A673 (cell line): ENCODE data around the gene PAGR1. TPM values are rescaled to one million over a fixed set of nuclear protein-coding genes. Genes with fewer than 3 reads are reported as not detected.
A peak's percentile ranks its signal among the peaks of the same experiment; 100 is the strongest.

Source experiments
- BruUV-seq: library from RNA; stranded (reverse); fragments of 400-500 nt; replicated peaks from 2 replicates; lab custom pipeline; 2021; lab: Mats Ljungman, UMichigan
- CTCF ChIA-PET: fragments of 300-600 bp; sonication (Branson Sonifier 250); formaldehyde crosslinking; loops from one replicate; lab custom pipeline; 2022; ENCODE audit warnings: antibody characterized with exemption; lab: Charles Lee
- POLR2A ChIA-PET: fragments of 300-600 bp; sonication (Branson Sonifier 250); formaldehyde crosslinking; loops from one replicate; lab custom pipeline; 2022; ENCODE audit warnings: antibody characterized with exemption; ENCODE audit not compliant: low non-redundant PET; lab: Charles Lee
- DNase-seq: peaks from one replicate; pipeline ENCODE4 v3.0.0-alpha.2; 2015; ENCODE audit warnings: low spot score
- H3K27ac ChIP-seq: fragments of 200-600 bp; sonication (generic); 2 replicates; pipeline ENCODE4 v1.5.1; 2016; ENCODE audit warnings: mixed run types, low read depth, mild to moderate bottlenecking, mixed read lengths, antibody characterized with exemption, low read length; ENCODE audit not compliant: poor library complexity, severe bottlenecking
- H3K27me3 ChIP-seq: fragments of 200-600 bp; sonication (generic); replicated peaks from 2 replicates; pipeline ENCODE4 v1.6.1; 2017; ENCODE audit warnings: mixed run types, low read depth, mild to moderate bottlenecking, mixed read lengths, antibody characterized with exemption, low read length; ENCODE audit not compliant: insufficient read depth, poor library complexity
- H3K36me3 ChIP-seq: fragments of 200-600 bp; sonication (generic); 2 replicates; pipeline ENCODE4 v1.6.1; 2016; ENCODE audit warnings: mixed run types, mild to moderate bottlenecking, mixed read lengths, antibody characterized with exemption, low read length; ENCODE audit not compliant: insufficient read depth, poor library complexity, severe bottlenecking
- H3K4me1 ChIP-seq: fragments of 200-600 bp; sonication (generic); 2 replicates; pipeline ENCODE4 v1.6.1; 2017; ENCODE audit warnings: mixed run types, mild to moderate bottlenecking, mixed read lengths, antibody characterized with exemption, low read length; ENCODE audit not compliant: insufficient read depth, poor library complexity, severe bottlenecking
- H3K4me3 ChIP-seq: fragments of 200-600 bp; sonication (generic); 2 replicates; pipeline ENCODE4 v1.5.1; 2016; ENCODE audit warnings: low read depth, mixed run types, mild to moderate bottlenecking, mixed read lengths, low read length; ENCODE audit not compliant: poor library complexity, severe bottlenecking
- H3K9me3 ChIP-seq: fragments of 200-600 bp; sonication (generic); 2 replicates; pipeline ENCODE4 v1.6.1; 2016; ENCODE audit warnings: mixed run types, low read depth, mild to moderate bottlenecking, mixed read lengths, antibody characterized with exemption, low read length; ENCODE audit not compliant: poor library complexity, severe bottlenecking
- EZH2 ChIP-seq: fragments of 200-600 bp; sonication (generic); IDR thresholded peaks from 2 replicates; pipeline ENCODE4 v1.6.1; 2017; ENCODE audit warnings: borderline replicate concordance, low read depth, mild to moderate bottlenecking, mixed read lengths, antibody characterized with exemption, low read length; ENCODE audit not compliant: poor library complexity, severe bottlenecking
- intact Hi-C: fragments of 100-400 bp; cut with micrococcal nuclease; formaldehyde crosslinking; loops from one replicate; pipeline ENCODE4 v1.10.0; 2022; ENCODE audit not compliant: unreplicated experiment
- total RNA-seq: library from RNA; stranded (reverse); gene quantifications from 2 replicates; pipeline ENCODE4 v1.2.3, GENCODE V29; 2021
- TF ChIP-seq, protein P1 (sequence below): fragments of 300-800, 200-600 bp; sonication (generic); conservative IDR thresholded peaks from 2 replicates; pipeline ENCODE4 v1.5.1; 2017; ENCODE audit warnings: low read depth, mild to moderate bottlenecking, antibody characterized with exemption, low read length, moderate library complexity, mixed read lengths

Gene PAGR1
- total RNA-seq, 1 experiment from 2014 or later, result 47.4 TPM

DNA sequence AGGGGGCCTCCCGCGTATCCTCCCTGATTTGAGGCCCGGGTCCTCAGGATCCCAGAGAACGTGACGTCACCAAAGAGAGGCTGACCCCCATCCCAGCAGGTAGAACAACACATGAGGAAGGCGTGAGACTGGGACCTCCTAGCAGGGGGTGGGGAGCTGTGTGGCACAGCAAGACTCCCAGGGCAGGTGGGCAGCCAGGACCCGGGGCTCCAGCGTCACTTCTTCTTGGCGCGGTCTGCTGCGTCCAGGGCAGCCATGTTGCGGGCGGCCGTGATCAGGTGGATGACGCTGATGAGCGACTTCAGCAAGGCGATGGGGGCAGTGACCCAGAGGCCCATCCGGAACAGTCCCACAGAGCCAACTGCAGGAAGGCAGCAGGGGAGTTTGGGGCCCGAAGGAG is 43.0 kb downstream of the PAGR1 start:
- Histone ChIP-seq H3K4me1 (peaks cover 4% of the 10 kb centered on the region), H3K9me3 (no peaks in the 10 kb centered on the region), H3K4me3 (no peak overlapping the region), H3K27me3 (no peaks in the 10 kb centered on the region), H3K36me3 (peaks cover 12% of the 10 kb centered on the region), H3K27ac (no peak overlapping the region)
- DNase-seq, result no peak
- BruUV-seq, result no TSS peak
- TF ChIP-seq EZH2, result no peak
- TF ChIP-seq, protein P1, sequence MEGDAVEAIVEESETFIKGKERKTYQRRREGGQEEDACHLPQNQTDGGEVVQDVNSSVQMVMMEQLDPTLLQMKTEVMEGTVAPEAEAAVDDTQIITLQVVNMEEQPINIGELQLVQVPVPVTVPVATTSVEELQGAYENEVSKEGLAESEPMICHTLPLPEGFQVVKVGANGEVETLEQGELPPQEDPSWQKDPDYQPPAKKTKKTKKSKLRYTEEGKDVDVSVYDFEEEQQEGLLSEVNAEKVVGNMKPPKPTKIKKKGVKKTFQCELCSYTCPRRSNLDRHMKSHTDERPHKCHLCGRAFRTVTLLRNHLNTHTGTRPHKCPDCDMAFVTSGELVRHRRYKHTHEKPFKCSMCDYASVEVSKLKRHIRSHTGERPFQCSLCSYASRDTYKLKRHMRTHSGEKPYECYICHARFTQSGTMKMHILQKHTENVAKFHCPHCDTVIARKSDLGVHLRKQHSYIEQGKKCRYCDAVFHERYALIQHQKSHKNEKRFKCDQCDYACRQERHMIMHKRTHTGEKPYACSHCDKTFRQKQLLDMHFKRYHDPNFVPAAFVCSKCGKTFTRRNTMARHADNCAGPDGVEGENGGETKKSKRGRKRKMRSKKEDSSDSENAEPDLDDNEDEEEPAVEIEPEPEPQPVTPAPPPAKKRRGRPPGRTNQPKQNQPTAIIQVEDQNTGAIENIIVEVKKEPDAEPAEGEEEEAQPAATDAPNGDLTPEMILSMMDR, result no peak
- ChIA-PET POLR2A (no interaction called here), CTCF (no interaction called here)
- intact Hi-C loops, result no loop called here

DNA sequence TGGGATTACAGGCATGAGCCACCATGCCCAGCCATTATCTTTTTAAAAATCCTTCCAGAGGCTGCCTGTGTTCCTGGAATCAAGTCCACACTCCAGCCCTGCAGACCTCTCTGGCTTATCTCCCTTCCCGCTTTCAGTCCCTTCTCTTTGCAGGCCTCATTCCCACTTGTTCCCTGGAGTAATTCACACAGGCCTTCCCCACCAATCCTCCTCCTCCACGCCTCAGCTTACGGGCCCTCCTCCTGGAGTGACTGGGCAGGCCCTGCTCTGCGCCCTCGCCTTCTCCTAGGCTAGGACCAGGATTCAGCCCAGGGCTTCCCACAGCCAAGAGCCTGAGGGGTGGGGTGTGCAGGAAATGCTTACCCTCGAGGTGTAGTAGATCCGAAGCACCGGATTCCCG is 44.3 kb downstream of the PAGR1 start:
- no peak for DNase-seq
- Histone ChIP-seq H3K4me3 (no peak overlapping the region), H3K4me1 (peaks cover 4% of the 10 kb centered on the region), H3K27me3 (no peaks in the 10 kb centered on the region), H3K9me3 (no peaks in the 10 kb centered on the region), H3K36me3 (peaks cover 12% of the 10 kb centered on the region), H3K27ac (no peak overlapping the region)
- TF ChIP-seq, protein P1, result no peak
- TF ChIP-seq EZH2, result no peak
- BruUV-seq, result no TSS peak
- ChIA-PET POLR2A (no interaction called here), CTCF (no interaction called here)
- intact Hi-C loops, result loop anchor here (10.0 kb wide), 1 partner anchor 45 kb away; the partner anchor contains the start of genes PAGR1 and PRRT2

- CTCF ChIA-PET, result no interaction called here
- BruUV-seq, result no TSS peak
- intact Hi-C loops, result loop anchor here (2.0 to 10.0 kb wide), 2 partner anchors 48 to 100 kb away; partner anchors contain the start of genes PAGR1, PRRT2 and TMEM219
These were observed 46.5 kb downstream of the PAGR1 start for GRCh38 chr16:29862383-29862883.

More at GRCh38 chr16:29862383-29862883, 46.5 kb downstream of the PAGR1 start:
- H3K4me1 ChIP-seq, result peaks cover 4% of the 10 kb centered on the region
- DNase-seq, result no peak
- H3K4me3 ChIP-seq, result peak overlapping the region; percentile 96
- H3K36me3 ChIP-seq, result peaks cover 12% of the 10 kb centered on the region
- no peak for TF ChIP-seq EZH2
- TF ChIP-seq, protein P1, result no peak
- no peaks in the 10 kb centered on the region for H3K27me3 ChIP-seq
- no peaks in the 10 kb centered on the region for H3K9me3 ChIP-seq
- POLR2A ChIA-PET, result no interaction called here
- H3K27ac ChIP-seq, result peak overlapping the region; percentile 99
